Sigmoid colon (tissue), 4 donors: ENCODE data around the gene IQCF6.
"Not testable (repeated sequence)": the region's sequence is repeated elsewhere in the genome, so short reads cannot be mapped to it uniquely, and the experiment has no call there.

Experiments
- EP300 ChIP-seq, 4 donors: sonication (generic); formaldehyde crosslinking; IDR thresholded peaks; one replicate each; pipeline ENCODE4 v1.6.1; 2017; ENCODE audit warnings: antibody characterized with exemption in 4 of 4
- TF ChIP-seq, protein P1 (sequence below), 4 experiments: fragments of 450-650 bp in 3 of 4; fragments of 200-600 bp in 1 of 4; IDR thresholded peaks; one replicate each; pipeline ENCODE4 v1.5.1; 2016 to 2019; ENCODE audit warnings: antibody characterized with exemption in 4 of 4, mild to moderate bottlenecking in 3 of 4, moderate library complexity in 2 of 4

DNA sequence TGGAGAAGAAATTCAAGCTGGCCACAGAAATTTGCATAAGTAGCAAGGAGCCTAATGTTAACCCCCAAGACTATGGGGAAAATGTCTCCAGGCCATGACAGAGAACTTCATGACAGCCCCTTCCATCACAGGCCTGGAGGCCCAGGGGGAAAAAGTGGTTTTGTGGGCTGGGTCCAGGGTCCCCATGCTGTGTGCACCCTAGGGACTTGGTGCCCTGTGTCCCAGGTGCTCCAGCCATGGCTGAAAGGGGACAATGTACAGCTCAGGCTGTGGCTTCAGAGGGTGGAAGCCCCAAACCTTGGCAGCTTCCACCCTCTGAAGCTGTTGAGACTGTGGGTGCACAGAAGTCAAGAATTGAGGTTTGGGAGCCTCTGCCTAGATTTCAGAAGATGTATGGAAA lies 8.5 kb upstream of the IQCF6 start:
- TF ChIP-seq, protein P1, sequence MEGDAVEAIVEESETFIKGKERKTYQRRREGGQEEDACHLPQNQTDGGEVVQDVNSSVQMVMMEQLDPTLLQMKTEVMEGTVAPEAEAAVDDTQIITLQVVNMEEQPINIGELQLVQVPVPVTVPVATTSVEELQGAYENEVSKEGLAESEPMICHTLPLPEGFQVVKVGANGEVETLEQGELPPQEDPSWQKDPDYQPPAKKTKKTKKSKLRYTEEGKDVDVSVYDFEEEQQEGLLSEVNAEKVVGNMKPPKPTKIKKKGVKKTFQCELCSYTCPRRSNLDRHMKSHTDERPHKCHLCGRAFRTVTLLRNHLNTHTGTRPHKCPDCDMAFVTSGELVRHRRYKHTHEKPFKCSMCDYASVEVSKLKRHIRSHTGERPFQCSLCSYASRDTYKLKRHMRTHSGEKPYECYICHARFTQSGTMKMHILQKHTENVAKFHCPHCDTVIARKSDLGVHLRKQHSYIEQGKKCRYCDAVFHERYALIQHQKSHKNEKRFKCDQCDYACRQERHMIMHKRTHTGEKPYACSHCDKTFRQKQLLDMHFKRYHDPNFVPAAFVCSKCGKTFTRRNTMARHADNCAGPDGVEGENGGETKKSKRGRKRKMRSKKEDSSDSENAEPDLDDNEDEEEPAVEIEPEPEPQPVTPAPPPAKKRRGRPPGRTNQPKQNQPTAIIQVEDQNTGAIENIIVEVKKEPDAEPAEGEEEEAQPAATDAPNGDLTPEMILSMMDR (IDR thresholded peaks at IDR 0.05) = not testable (repeated sequence)
- TF ChIP-seq EP300 (IDR thresholded peaks at IDR 0.05) = not testable (repeated sequence)
